HepG2 (cell line): ENCODE measurements around the gene ADAT3. TPM values are rescaled to one million over a fixed set of nuclear protein-coding genes. Genes with fewer than 3 reads are reported as not detected.

Source experiments
- ATAC-seq: fragments of 200-7000 bp; cut with Tn5 transposase; 3 replicates; pipeline ENCODE4 v1.9.1; 2020; ENCODE audit warnings: mild to moderate bottlenecking, moderate library complexity
- BruUV-seq: library from RNA; stranded (reverse); fragments of 400-500 nt; replicated peaks from 2 replicates; lab custom pipeline; 2021; lab: Mats Ljungman, UMichigan
- CTCF ChIA-PET: fragments of 300-600 bp; formaldehyde crosslinking; extraction: SDS; loops from one replicate; lab custom pipeline; 2021; ENCODE audit warnings: low total read pairs, inconsistent platforms, low intra/inter-chr PET ratio; lab: Yijun Ruan, JAX
- POLR2A ChIA-PET: fragments of 350-600 bp; sonication (Branson Sonifier 250); formaldehyde crosslinking; loops from one replicate; lab custom pipeline; 2020; ENCODE audit warnings: antibody characterized with exemption, inconsistent platforms; lab: Yijun Ruan, JAX
- DNase-seq: peaks from one replicate; pipeline ENCODE4 v3.0.0-alpha.2; 2015; ENCODE audit warnings: low spot score
- FAIRE-seq: peaks from 3 replicates; lab custom pipeline; 2011; peaks lifted over from hg19 to GRCh38; lab: Jason Lieb, UNC
- H2AFZ ChIP-seq: one replicate; pipeline ENCODE4 v1.6.1; 2011; ENCODE audit warnings: low read length, inconsistent platforms
- H3K27ac ChIP-seq: fragments of 300-600 bp; 3 replicates; pipeline ENCODE4 v1.8.0; 2011; ENCODE audit warnings: mixed run types, mild to moderate bottlenecking, mixed read lengths, low read length, inconsistent platforms; ENCODE audit not compliant: insufficient read depth; ENCODE audit errors: extremely low read length
- H3K27me3 ChIP-seq, 2 experiments: fragments of 200-600 bp in 1 of 2; 2 replicates in 1 of 2; 3 replicates in 1 of 2; pipeline versions ENCODE4 v1.6.0 to v1.8.0; 2011; ENCODE audit warnings: low read length in 2 of 2, mild to moderate bottlenecking in 2 of 2, moderate library complexity in 2 of 2, inconsistent platforms in 1 of 2; ENCODE audit not compliant: insufficient read depth in 2 of 2, control insufficient read depth in 1 of 2
- H3K36me3 ChIP-seq, 2 experiments: fragments of 200-600 bp in 1 of 2; replicated peaks in 1 of 2; 2 replicates in 1 of 2; 3 replicates in 1 of 2; pipeline versions ENCODE4 v1.5.1 to v1.8.0; 2011; ENCODE audit warnings: low read length in 2 of 2, inconsistent platforms in 1 of 2; ENCODE audit not compliant: insufficient read depth in 2 of 2, control insufficient read depth in 1 of 2
- H3K4me1 ChIP-seq: 2 replicates; pipeline ENCODE4 v1.5.1; 2012; ENCODE audit warnings: low read length, inconsistent platforms; ENCODE audit not compliant: insufficient read depth
- H3K4me2 ChIP-seq: 2 replicates; pipeline ENCODE4 v1.6.0; 2011; ENCODE audit warnings: low read depth, low read length, inconsistent platforms
- H3K4me3 ChIP-seq, 3 experiments: fragments of 200-600 bp in 1 of 3; sonication (generic), shearing (Covaris generic) in 1 of 3; replicated peaks in 1 of 3; 2 replicates each; pipeline ENCODE4 v1.5.1; 2011 to 2016; ENCODE audit warnings: low read length in 3 of 3, inconsistent platforms in 2 of 3, low read depth in 2 of 3, mild to moderate bottlenecking in 2 of 3, control low read depth in 1 of 3, mixed read lengths in 1 of 3; ENCODE audit not compliant: insufficient read depth in 1 of 3
- H3K79me2 ChIP-seq: one replicate; pipeline ENCODE4 v1.6.1; 2011; ENCODE audit warnings: low read length, inconsistent platforms; ENCODE audit not compliant: insufficient read depth
- H3K9ac ChIP-seq: 2 replicates; pipeline ENCODE4 v1.6.0; 2011; ENCODE audit warnings: mild to moderate bottlenecking, low read depth, low read length, inconsistent platforms; ENCODE audit not compliant: insufficient read depth
- H3K9me3 ChIP-seq: 2 replicates; pipeline ENCODE4 v1.5.1; 2012; ENCODE audit warnings: mild to moderate bottlenecking, low read length
- H4K20me1 ChIP-seq: 2 replicates; pipeline ENCODE4 v1.6.0; 2011; ENCODE audit warnings: inconsistent platforms, mild to moderate bottlenecking, low read length, moderate library complexity; ENCODE audit not compliant: insufficient read depth
- ATF7-NPFF ChIP-seq: sonication (generic); formaldehyde crosslinking; IDR thresholded peaks from 2 replicates; pipeline ENCODE4 v1.8.1; 2023; ENCODE audit warnings: mild to moderate bottlenecking, low read depth, missing genetic modification reagents, moderate library complexity
- BRD4 ChIP-seq: sonication (generic); formaldehyde crosslinking; IDR thresholded peaks from 2 replicates; pipeline ENCODE4 v1.4.0; 2020; ENCODE audit warnings: missing genetic modification reagents
- ELF1 ChIP-seq: sonication (generic); formaldehyde crosslinking; IDR thresholded peaks from 2 replicates; pipeline ENCODE4 v1.4.0; 2020; ENCODE audit warnings: missing genetic modification reagents
- HOXA9 ChIP-seq: sonication (generic); formaldehyde crosslinking; IDR thresholded peaks from 2 replicates; pipeline ENCODE4 v1.8.1; 2022; ENCODE audit warnings: missing genetic modification reagents, mild to moderate bottlenecking, moderate library complexity, borderline replicate concordance
- MBNL3 ChIP-seq: fragments of 250-450 bp; sonication (Bioruptor Pico); conservative IDR thresholded peaks from 2 replicates; pipeline ENCODE4 v1.8.0; 2022; ENCODE audit warnings: mild to moderate bottlenecking, inconsistent platforms
- NR2F2 ChIP-seq: IDR thresholded peaks from 2 replicates; pipeline ENCODE4 v1.6.1; 2012; ENCODE audit warnings: low read depth, inconsistent platforms, borderline replicate concordance
- SALL1 ChIP-seq: sonication (generic); formaldehyde crosslinking; IDR thresholded peaks from 2 replicates; pipeline ENCODE4 v1.8.0; 2022; ENCODE audit warnings: mild to moderate bottlenecking, missing genetic modification reagents
- SOX6 ChIP-seq, 2 experiments: fragments of 450-650 bp in 1 of 2; sonication (generic) in 1 of 2; formaldehyde crosslinking in 1 of 2; IDR thresholded peaks; 2 replicates each; pipeline versions ENCODE4 v1.4.0 to v1.6.1; 2017 to 2020; ENCODE audit warnings: antibody characterized with exemption in 1 of 2, mild to moderate bottlenecking in 1 of 2, missing genetic modification reagents in 1 of 2
- ZBTB21 ChIP-seq: sonication (generic); formaldehyde crosslinking; IDR thresholded peaks from 2 replicates; pipeline ENCODE4 v1.4.0; 2020; ENCODE audit warnings: missing genetic modification reagents
- ZNF496 ChIP-seq: sonication (generic); formaldehyde crosslinking; IDR thresholded peaks from 2 replicates; pipeline ENCODE4 v1.8.1; 2023; ENCODE audit warnings: mild to moderate bottlenecking, moderate library complexity, missing genetic modification reagents; ENCODE audit not compliant: insufficient replicate concordance
- ZSCAN29 ChIP-seq: sonication (generic); formaldehyde crosslinking; conservative IDR thresholded peaks from 2 replicates; pipeline ENCODE4 v1.4.0; 2020; ENCODE audit warnings: mild to moderate bottlenecking, missing genetic modification reagents
- WGBS: methylation state at CpG from one replicate; pipeline ENCODE4 v1.1.6; 2017; ENCODE audit warnings: low lambda C conversion rate; 5-methylcytosine and 5-hydroxymethylcytosine counted together
- in situ Hi-C: cut with HindIII; loops from 2 replicates; pipeline ENCODE4 v1.10.0; 2017; ENCODE audit warnings: low pct_unique_long_range_greater_than_20kb; ENCODE audit not compliant: extremely low pct_ligation_motif_present
- intact Hi-C: fragments of 100-400 bp; cut with micrococcal nuclease; formaldehyde crosslinking; loops from one replicate; pipeline ENCODE4 v1.10.0; 2022; ENCODE audit not compliant: unreplicated experiment
- polyA plus RNA-seq, 8 experiments: library from polyadenylated mRNA; depleted of rRNA in 3 of 8; stranded (reverse) in 7 of 8; unstranded in 1 of 8; fragments of >200 nt; fragmentation: Illumina TruSeq in 4 of 8; extraction: Trizol in 4 of 8; gene quantifications; 2 replicates each; pipeline versions ENCODE4 v1.2.1 to v1.2.3, GENCODE V29; 2011 to 2016; ENCODE audit warnings: low read depth in 4 of 8, missing spikeins in 1 of 8, mixed read lengths in 1 of 8; ENCODE audit not compliant: insufficient read depth in 1 of 8
- total RNA-seq, 5 experiments: library from RNA; depleted of rRNA; stranded (reverse); fragments of >200 nt; fragmentation: Illumina TruSeq; extraction: Trizol; gene quantifications; 2 replicates each; pipeline ENCODE4 v1.2.3, GENCODE V29; 2016; ENCODE audit warnings: low read depth in 1 of 5
- TF ChIP-seq, protein P1 (sequence below): IDR thresholded peaks from 2 replicates; pipeline ENCODE4 v1.6.1; 2012; ENCODE audit warnings: low read length, improper control_type of control experiment
- TF ChIP-seq, protein P2 (sequence below): IDR thresholded peaks from 2 replicates; pipeline ENCODE4 v1.6.1; 2016; ENCODE audit warnings: missing compliant biosample characterization, missing genetic modification reagents, borderline replicate concordance
- TF ChIP-seq, protein P3 (sequence below): IDR thresholded peaks from 2 replicates; pipeline ENCODE4 v1.6.1; 2016; ENCODE audit warnings: low read depth, missing genetic modification reagents, missing compliant biosample characterization

The ADAT3 gene
- total and polyA plus RNA-seq, 2 of the 13 experiments (the other 11 are each of a cell fraction or from before 2014, with no cell fraction given) = 0.95 to 3.5 TPM

DNA sequence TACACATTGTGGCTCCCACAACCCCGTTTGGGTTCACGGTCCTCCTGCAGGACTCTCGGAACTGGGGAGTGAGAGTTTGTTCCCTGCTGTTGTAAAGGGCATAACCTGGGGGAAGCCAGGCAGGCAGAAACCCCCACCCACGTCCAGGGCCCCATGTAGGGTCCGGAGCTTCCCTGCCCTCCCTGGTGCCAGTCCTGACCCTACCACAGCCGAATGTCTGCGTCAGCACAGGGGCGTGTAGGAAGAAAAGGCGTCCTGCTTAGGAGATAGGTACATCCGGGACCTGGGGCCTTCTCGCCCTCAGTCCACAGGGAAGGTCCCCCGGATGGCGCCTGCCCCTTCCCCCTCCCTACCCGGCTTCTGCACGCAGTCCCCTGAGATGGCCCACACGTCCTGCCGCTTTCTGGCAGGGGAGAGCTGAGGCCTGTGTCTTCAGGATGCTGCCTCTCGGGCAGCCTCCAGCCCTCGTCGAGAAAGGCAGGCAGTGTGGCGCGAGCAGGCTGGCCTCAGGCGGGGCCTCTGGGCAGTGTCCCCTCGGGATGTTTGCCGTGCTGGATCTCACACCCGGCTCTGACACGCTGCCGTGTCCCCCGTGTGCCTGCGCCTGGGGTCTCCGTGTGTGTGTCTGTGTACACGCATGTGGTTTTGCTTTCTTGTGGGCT is 54.9 kb downstream of the ADAT3 start:
- FAIRE-seq (no peak), DNase-seq (no peak), ATAC-seq (no peak)
- Histone ChIP-seq H3K9ac (no peak overlapping the region), H3K4me2 (no peak overlapping the region), H3K27me3 (no peaks in the 10 kb centered on the region), H2AFZ (no peak overlapping the region), H3K79me2 (peaks cover 10% of the 10 kb centered on the region), H3K9me3 (no peaks in the 10 kb centered on the region), H3K4me3 (no peak overlapping the region), H3K27ac (no peak overlapping the region), H3K4me1 (no peaks in the 10 kb centered on the region), H4K20me1 (peaks cover 26% of the 10 kb centered on the region; the same call in 1 of the 2 replicates), H3K36me3 (peaks cover 4 to 9% of the 10 kb centered on the region in 2 experiments; a peak in 4 of 5 replicates)
- in situ Hi-C loops = no loop called here
- ChIA-PET CTCF (no interaction called here), POLR2A (no interaction called here)
- intact Hi-C loops = no loop called here
- WGBS = 96% methylated on average over 15 of the region's 32 CpGs
- no TSS peak for BruUV-seq
- no peak for TF ChIP-seq ZNF496 (CRISPR knock-in tag)
- no peak for TF ChIP-seq ZBTB21 (CRISPR knock-in tag)
- TF ChIP-seq ELF1 (CRISPR knock-in tag) = no peak
- no peak for TF ChIP-seq ATF7-NPFF (CRISPR knock-in tag)
- no peak for TF ChIP-seq HOXA9 (CRISPR knock-in tag)
- TF ChIP-seq SALL1 (CRISPR knock-in tag) = no peak
- TF ChIP-seq BRD4 (CRISPR knock-in tag) = no peak
- TF ChIP-seq, protein P1, sequence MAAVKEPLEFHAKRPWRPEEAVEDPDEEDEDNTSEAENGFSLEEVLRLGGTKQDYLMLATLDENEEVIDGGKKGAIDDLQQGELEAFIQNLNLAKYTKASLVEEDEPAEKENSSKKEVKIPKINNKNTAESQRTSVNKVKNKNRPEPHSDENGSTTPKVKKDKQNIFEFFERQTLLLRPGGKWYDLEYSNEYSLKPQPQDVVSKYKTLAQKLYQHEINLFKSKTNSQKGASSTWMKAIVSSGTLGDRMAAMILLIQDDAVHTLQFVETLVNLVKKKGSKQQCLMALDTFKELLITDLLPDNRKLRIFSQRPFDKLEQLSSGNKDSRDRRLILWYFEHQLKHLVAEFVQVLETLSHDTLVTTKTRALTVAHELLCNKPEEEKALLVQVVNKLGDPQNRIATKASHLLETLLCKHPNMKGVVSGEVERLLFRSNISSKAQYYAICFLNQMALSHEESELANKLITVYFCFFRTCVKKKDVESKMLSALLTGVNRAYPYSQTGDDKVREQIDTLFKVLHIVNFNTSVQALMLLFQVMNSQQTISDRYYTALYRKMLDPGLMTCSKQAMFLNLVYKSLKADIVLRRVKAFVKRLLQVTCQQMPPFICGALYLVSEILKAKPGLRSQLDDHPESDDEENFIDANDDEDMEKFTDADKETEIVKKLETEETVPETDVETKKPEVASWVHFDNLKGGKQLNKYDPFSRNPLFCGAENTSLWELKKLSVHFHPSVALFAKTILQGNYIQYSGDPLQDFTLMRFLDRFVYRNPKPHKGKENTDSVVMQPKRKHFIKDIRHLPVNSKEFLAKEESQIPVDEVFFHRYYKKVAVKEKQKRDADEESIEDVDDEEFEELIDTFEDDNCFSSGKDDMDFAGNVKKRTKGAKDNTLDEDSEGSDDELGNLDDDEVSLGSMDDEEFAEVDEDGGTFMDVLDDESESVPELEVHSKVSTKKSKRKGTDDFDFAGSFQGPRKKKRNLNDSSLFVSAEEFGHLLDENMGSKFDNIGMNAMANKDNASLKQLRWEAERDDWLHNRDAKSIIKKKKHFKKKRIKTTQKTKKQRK = no peak
- no peak for TF ChIP-seq ZSCAN29 (CRISPR knock-in tag)
- TF ChIP-seq, protein P2, sequence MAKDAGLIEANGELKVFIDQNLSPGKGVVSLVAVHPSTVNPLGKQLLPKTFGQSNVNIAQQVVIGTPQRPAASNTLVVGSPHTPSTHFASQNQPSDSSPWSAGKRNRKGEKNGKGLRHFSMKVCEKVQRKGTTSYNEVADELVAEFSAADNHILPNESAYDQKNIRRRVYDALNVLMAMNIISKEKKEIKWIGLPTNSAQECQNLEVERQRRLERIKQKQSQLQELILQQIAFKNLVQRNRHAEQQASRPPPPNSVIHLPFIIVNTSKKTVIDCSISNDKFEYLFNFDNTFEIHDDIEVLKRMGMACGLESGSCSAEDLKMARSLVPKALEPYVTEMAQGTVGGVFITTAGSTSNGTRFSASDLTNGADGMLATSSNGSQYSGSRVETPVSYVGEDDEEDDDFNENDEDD (CRISPR knock-in tag) = no peak
- TF ChIP-seq, protein P3, sequence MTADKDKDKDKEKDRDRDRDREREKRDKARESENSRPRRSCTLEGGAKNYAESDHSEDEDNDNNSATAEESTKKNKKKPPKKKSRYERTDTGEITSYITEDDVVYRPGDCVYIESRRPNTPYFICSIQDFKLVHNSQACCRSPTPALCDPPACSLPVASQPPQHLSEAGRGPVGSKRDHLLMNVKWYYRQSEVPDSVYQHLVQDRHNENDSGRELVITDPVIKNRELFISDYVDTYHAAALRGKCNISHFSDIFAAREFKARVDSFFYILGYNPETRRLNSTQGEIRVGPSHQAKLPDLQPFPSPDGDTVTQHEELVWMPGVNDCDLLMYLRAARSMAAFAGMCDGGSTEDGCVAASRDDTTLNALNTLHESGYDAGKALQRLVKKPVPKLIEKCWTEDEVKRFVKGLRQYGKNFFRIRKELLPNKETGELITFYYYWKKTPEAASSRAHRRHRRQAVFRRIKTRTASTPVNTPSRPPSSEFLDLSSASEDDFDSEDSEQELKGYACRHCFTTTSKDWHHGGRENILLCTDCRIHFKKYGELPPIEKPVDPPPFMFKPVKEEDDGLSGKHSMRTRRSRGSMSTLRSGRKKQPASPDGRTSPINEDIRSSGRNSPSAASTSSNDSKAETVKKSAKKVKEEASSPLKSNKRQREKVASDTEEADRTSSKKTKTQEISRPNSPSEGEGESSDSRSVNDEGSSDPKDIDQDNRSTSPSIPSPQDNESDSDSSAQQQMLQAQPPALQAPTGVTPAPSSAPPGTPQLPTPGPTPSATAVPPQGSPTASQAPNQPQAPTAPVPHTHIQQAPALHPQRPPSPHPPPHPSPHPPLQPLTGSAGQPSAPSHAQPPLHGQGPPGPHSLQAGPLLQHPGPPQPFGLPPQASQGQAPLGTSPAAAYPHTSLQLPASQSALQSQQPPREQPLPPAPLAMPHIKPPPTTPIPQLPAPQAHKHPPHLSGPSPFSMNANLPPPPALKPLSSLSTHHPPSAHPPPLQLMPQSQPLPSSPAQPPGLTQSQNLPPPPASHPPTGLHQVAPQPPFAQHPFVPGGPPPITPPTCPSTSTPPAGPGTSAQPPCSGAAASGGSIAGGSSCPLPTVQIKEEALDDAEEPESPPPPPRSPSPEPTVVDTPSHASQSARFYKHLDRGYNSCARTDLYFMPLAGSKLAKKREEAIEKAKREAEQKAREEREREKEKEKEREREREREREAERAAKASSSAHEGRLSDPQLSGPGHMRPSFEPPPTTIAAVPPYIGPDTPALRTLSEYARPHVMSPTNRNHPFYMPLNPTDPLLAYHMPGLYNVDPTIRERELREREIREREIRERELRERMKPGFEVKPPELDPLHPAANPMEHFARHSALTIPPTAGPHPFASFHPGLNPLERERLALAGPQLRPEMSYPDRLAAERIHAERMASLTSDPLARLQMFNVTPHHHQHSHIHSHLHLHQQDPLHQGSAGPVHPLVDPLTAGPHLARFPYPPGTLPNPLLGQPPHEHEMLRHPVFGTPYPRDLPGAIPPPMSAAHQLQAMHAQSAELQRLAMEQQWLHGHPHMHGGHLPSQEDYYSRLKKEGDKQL (CRISPR knock-in tag) = no peak
- TF ChIP-seq NR2F2 = no peak
- no peak for TF ChIP-seq MBNL3 (CRISPR knock-in tag)
- TF ChIP-seq SOX6 (IDR thresholded peaks at IDR 0.05) = no peak
- no peak for TF ChIP-seq SOX6 (CRISPR knock-in tag; IDR thresholded peaks at IDR 0.05)
